Skeletal muscle cell (primary cell): ENCODE results near the gene OVOL1.
"Not testable (repeated sequence)": the region's sequence is repeated elsewhere in the genome, so short reads cannot be mapped to it uniquely, and the experiment has no call there.

Experiments
- DNase-seq: peaks from one replicate; pipeline ENCODE4 v3.0.0-alpha.2; 2010; ENCODE audit warnings: low read depth
- H3K4me3 ChIP-seq: 2 replicates; pipeline ENCODE4 v1.5.1; 2011; ENCODE audit warnings: low read depth, mild to moderate bottlenecking, control low read depth, low read length, moderate library complexity

OVOL1 gene

GRCh38 chr11:65808744-65809341, 22.0 kb downstream of the OVOL1 start:
- no peak overlapping the region for H3K4me3 ChIP-seq
- DNase-seq, result no peak

GRCh38 chr11:65809496-65809895, 22.6 kb downstream of the OVOL1 start:
- no peak for DNase-seq

GRCh38 chr11:65810046-65810868, 23.4 kb downstream of the OVOL1 start:
- no peak overlapping the region for H3K4me3 ChIP-seq
- DNase-seq, result no peak

More at GRCh38 chr11:65809496-65809895, 22.6 kb downstream of the OVOL1 start:
- H3K4me3 ChIP-seq, result no peak overlapping the region

- no peak overlapping the region for H3K4me3 ChIP-seq
- no peak for DNase-seq
Observed at GRCh38 chr11:65811764-65812475, 25.1 kb downstream of the OVOL1 start.

- DNase-seq, result no peak
Observed at GRCh38 chr11:65814131-65814985, 27.5 kb downstream of the OVOL1 start.

GRCh38 chr11:65814986-65815565, 28.2 kb downstream of the OVOL1 start:
- H3K4me3 ChIP-seq, result no peak overlapping the region
- no peak for DNase-seq

More at GRCh38 chr11:65814131-65814985, 27.5 kb downstream of the OVOL1 start:
- H3K4me3 ChIP-seq, result no peak overlapping the region

GRCh38 chr11:65816696-65817095, 29.8 kb downstream of the OVOL1 start:
- no peak for DNase-seq
- H3K4me3 ChIP-seq, result no peak overlapping the region

GRCh38 chr11:65817312-65817834, 30.5 kb downstream of the OVOL1 start:
- DNase-seq, result no peak
- peak overlapping the region; percentile 56 for H3K4me3 ChIP-seq

- H3K4me3 ChIP-seq, result peak overlapping the region; percentile 56
- peak; percentile 22 for DNase-seq
Observed at GRCh38 chr11:65817835-65818680, 31.2 kb downstream of the OVOL1 start.

GRCh38 chr11:65821107-65821506, 34.2 kb downstream of the OVOL1 start:
- H3K4me3 ChIP-seq, result no peak overlapping the region
- no peak for DNase-seq

- H3K4me3 ChIP-seq, result no peak overlapping the region
- DNase-seq, result no peak
Observed at GRCh38 chr11:65822776-65823528, 36.1 kb downstream of the OVOL1 start.

- H3K4me3 ChIP-seq, result no peak overlapping the region
- no peak for DNase-seq
Observed at GRCh38 chr11:65826984-65827735, 40.3 kb downstream of the OVOL1 start.

- H3K4me3 ChIP-seq, result no peak overlapping the region
- no peak for DNase-seq
Observed at GRCh38 chr11:65829459-65829858, 42.6 kb downstream of the OVOL1 start.

GRCh38 chr11:65832231-65832630, 45.4 kb downstream of the OVOL1 start:
- not testable (repeated sequence) for DNase-seq

GRCh38 chr11:65833297-65834030, 46.6 kb downstream of the OVOL1 start, which contains the start of gene SNX32:
SNX32 (plus strand) TSS chr11:65833963; CDS start chr11:65834066, 103 bp downstream.
- peak within 1 kb of the TSS; percentile 68 for H3K4me3 ChIP-seq
- DNase-seq, result peak; percentile 71

More at GRCh38 chr11:65832231-65832630, 45.4 kb downstream of the OVOL1 start:
- not testable (repeated sequence) for H3K4me3 ChIP-seq

GRCh38 chr11:65834202-65834601, 47.3 kb downstream of the OVOL1 start:
- DNase-seq, result no peak
- H3K4me3 ChIP-seq, result peak overlapping the region; percentile 68
